ENCODE data around the gene EEF2KMT.
"Not testable (repeated sequence)": the region's sequence is repeated elsewhere in the genome, so short reads cannot be mapped to it uniquely, and the experiment has no call there.

EEF2KMT gene

DNA sequence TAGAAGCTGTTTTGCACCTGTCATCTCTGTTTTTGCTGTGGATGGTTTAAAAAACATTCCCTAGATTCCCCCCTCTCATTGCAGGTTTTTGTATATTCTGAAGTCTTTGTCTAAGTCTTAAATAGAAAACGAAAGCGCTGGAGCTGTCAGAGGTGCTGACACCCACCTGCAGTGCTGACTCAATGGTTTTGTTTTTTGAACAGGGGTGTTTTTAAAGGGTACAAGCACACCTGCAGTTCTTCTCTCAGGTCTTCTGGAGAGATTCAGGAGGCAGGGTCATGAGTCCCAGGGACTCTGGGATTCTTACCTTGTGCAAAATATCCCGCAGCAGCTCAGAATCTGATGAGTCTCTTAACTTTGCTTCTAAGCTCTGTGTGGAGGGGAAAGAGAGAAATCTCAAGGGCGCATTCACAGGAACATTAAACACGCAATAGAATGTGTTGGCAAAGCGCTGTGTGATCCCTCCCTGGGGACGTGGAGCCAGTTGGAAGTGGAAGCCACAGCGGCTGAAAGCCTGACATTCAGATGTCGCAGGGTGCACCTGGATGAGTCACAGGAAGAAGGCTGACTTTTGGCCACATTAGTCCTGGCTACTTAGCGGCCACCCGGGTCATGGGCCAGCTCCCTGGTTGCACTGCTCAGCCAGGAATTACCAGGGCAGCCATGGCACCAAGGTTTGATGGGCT is 2.3 kb downstream of the EEF2KMT start:
- DNase-seq (ENCODE audit: low read depth) = not testable (repeated sequence)

DNA sequence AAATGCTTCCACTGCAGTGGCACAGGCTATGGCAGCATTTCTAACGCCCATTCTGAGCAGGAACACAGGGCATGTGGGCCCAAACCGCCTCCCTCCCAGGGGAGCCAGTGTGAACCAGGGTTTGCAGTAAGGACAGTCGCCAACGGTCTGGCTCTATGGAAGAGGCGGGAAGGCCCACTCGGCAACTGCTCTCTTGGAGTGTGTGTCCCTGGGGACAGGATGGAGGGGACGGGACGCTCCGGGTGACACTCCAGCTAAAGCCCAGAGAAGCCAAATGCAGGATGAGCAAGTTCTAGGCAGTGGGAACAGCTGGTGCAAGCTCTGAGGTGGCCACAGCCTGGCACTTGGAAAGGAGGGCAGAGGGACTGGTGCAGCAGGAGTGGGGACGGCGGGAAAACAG is 3.8 kb downstream of the EEF2KMT start:
- not testable (repeated sequence) for DNase-seq (ENCODE audit: low read depth)

DNA sequence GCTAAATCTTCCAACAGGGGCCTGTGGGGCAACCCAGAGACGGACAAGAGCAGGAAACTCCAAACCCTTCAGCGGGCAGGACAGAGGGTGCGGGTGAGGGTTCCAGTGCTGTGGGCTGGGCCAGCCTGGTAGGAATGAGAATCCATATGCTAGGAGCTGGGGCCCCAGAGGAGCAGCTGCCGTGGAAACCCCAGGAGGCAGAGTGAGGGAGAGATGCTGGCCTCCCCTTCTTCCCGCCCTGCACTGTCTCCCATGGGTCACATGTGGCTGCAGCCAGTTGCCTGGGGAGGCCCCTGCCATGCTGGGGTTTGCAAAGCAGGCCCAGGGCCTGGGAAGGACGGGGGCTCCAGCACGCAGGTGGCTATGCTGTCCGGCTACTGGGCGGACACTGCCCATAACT is 4.5 kb downstream of the EEF2KMT start:
- not testable (repeated sequence) for DNase-seq (ENCODE audit: low read depth)

DNA sequence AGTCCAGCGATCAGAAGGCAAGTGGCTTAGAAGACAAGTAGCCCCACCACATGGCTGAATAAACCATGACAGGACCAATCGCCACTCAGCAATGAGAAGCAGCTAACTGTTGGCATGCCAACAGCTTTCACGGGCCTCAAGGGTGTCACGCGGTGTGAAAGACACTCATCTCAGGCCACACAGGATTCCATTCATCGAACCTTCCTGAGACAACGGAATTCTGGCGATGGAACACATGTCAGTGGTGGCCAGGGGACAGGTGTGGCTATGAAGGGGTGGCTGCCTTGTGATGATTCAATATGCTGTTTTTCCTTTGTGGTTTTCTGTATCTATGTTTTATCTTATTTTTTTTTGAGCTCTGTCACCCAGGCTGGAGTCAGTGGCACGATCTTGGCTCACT is 7.0 kb downstream of the EEF2KMT start:
- not testable (repeated sequence) for DNase-seq (ENCODE audit: low read depth)

DNA sequence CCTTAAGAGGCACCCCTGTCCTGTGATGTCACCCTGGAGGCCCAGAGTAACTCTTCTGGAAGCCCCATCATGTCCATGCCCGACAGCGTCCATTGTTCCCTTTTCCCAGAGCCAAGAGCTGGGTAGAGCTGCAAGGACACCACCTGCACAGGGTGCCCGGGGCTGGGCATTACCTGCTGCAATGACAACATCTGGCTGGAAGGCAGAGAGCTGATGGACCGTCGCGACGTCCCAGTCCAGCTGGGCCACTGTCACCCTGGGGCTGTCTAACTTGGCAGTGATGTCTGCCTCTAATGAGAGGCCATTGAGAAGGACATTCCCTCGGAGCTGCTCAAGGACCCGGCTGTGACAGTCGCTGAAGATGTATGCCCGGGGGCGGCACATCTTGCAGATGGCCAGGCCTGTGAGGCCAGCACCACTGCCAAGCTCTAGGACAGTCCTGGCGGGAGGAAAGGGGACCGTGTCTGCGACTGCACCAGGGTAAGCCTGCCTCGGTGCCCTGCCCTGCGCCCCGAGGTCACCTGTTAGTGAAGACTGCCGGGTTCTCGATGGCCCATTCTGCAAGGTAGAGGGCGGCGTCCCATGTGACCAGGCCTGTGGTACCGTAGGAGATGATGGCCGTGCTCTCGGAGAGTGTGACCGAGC is 7.6 kb downstream of the EEF2KMT start:
- not testable (repeated sequence) for DNase-seq (ENCODE audit: low read depth)

DNA sequence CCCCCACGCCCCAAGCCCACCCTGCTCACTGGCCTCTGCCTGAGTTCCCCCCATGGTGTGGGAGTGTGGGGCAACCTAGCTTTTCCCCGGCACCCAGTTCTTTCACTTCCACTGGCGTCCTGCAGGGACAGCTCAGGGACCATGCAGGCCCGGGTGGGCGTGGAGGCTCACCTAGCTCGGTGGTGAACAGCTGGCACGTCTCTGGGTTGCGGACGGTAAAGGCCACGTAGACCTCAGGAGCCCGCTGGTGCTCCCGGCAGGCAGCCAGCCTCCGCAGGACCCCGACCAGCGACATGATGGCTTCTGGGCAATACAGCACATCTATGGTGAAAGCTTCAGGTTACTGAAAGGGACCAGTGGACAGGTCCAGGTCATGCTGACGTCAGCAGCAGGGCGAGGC is 8.7 kb downstream of the EEF2KMT start:
- not testable (repeated sequence) for DNase-seq (ENCODE audit: low read depth)

DNA sequence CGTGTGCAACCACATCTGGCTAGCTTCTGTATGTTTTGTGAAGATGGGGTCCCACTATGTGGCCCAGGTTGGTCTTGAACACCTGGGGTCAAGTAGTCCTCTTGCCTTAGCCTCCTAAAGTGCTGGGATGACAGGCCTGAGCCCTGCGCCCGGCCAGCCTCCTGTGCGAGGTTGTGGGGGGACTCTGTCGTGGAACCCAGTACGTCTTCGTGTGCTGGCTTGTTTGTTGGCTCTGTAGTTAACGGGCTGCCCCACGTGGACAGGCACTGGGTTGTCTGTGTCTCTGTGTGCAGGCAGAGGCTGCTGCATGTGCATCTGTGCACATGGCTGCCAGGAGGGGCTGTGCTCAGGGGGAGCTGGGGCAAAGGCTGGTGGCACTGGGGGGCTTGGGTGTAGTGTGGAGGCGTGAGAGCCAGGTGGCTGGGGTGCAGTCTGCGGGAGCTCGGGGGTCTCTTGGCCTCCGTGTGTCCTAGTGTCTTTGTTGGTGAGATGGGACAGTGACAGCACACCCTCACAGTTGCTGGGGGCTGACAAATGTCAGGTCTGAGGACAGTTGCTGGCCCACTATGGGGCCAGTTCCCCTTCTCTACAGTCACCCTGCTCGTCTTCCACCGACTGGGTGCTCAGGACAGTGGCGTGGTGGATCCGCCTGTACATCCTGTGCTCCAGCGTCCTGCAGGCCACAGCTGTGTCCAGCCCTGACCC is 9.4 kb downstream of the EEF2KMT start:
- not testable (repeated sequence) for DNase-seq (ENCODE audit: low read depth)

DNA sequence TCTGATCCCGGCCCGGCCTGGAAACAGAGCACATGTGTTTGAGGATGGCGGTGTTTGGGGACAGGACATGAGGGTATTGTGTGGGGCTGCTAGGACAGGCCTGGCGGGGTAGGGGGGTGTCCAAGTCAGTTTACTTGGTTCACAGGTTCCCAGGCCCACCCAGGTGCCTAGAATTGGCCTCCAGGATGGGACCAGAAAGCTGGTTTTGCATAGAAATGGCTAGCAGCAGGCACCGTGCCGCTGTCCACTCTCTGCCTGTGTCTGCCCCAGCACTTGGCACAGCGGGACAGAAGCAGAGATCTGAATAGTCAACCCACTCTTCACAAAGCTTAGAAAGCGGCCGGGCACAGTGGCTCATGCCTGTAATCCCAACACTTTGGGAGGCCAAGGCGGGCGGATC is 11.9 kb downstream of the EEF2KMT start:
- not testable (repeated sequence) for DNase-seq (ENCODE audit: low read depth)

DNA sequence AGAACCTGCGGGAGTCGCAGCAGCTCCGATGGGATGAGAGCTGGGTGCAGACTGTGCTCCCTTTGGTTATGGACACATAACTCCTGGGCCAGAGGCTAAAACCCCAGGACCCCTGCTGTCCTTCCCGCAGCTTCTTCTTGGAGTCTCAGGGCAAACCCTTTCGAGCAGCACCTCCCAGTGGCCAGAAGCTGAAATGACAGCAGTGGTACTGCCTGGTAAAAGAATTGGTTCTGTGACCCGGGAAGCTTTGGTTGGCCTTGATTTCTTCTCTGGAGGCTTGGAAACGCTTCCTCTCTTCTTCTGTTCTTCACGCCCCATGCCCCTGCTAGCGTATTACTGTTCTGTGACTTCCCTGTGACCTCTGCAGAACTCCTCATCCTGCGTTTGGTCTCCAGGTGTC is 12.8 kb downstream of the EEF2KMT start:
- DNase-seq (ENCODE audit: low read depth) = not testable (repeated sequence)

DNA sequence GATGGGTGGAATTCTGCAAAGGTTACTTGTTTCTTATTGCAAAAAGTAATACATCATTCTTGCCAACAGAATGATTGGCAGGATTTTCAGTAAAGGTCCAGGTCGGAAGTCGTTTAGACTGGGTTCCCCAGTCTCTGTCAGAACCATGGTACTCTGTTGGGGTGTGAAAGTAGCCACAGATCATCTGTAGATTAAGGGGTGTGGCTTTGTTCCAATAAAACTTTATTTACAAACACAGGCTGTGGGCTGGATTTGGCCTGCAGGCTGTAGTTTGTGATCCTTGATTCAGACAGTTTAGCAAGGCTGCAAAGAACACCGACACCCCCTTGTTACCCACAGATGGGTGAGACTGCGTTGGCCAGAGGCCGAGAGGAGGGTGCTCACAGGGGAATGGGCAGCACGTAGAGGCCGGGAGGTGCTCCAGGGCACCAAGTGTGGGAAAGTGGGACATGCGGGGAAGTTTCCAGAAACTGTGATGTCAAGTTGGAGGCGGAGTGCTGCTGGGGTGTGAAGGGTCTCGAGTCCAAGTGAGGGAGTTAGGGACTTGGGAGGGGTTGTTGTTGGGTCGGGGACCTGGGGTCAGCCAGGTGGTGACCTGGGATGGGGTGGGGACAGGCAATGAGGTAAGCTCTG is 13.4 kb downstream of the EEF2KMT start:
- DNase-seq (ENCODE audit: low read depth) = not testable (repeated sequence)

DNA sequence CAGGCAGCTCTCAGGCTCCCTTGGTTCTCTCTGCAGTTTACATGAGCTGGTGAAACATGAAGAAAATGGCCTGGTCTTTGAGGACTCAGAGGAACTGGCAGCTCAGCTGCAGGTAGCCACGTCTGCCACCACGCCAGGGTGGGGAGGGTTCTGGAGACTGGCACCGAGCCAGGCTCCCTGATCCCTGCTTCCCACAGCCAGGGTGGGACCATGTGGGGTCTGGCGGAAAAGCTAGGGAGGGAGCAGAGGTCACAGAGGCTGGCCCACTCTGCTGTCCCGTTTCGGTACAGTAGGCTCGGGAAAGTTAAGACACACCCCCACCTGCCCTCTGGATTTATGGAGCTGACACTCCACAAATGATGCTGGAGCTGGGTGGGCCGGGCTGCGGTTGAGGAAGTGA is 13.9 kb downstream of the EEF2KMT start:
- not testable (repeated sequence) for DNase-seq (ENCODE audit: low read depth)

DNA sequence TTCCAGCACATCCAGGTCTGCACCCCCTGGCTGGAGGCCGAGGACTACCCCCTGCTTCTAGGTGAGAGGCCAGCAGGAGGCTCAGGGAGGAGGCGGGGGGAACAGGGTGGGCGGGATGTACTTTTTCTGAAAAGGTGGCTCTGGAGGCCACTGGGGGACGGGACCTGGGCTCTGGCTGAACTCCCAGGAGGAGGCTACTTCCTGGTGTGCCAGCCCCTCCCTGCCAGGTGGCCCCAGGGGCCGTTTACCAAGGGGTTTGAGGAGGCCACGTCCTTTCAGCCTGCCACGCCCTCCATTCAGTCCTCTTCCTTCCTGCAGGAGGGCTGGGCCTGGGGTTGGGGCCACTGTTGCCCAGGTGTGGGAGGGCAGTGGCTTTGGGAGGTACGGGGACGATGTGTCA is 16.6 kb downstream of the EEF2KMT start:
- not testable (repeated sequence) for DNase-seq (ENCODE audit: low read depth)

DNA sequence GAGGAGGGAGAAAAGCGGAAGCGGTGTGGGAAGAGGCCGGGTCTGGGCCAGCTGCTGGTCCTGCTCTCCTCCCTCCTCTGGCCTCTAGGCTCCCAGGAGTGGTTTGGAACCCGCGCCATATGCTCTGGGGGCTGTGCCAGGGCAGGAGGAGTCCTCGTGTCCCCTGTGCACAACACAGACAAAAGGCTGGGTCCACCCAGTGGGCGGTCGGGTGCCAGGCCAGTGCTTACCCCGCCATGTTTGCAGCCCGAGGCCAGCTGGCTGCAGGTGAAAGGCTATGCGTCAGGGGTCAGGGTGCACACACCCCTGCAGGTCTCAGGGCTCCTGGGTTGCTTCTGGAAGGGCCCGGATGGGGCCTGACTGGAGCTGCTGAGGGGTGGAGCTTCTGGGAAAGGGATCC is 17.1 kb downstream of the EEF2KMT start:
- DNase-seq (ENCODE audit: low read depth) = not testable (repeated sequence)

DNA sequence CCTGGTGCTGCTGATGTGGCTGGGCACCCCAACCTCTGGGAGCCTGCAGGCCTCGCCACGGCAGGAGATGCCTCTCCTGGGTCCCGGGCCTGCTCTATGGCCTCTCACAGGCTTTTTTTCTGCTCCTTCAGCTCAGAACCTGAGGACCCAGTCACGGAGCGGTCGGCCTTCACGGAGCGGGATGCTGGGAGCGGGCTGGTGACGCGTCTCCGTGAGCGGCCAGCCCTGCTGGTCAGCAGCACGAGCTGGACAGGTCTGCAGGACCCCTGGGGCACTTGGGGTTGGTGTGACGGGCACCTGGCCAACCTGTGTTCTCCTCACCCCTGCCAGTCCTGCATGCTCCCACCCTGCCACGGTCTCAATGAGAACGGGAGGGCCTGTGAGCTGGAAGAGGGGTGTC is 19.0 kb downstream of the EEF2KMT start:
- no peak for DNase-seq (ENCODE audit: low read depth)

DNA sequence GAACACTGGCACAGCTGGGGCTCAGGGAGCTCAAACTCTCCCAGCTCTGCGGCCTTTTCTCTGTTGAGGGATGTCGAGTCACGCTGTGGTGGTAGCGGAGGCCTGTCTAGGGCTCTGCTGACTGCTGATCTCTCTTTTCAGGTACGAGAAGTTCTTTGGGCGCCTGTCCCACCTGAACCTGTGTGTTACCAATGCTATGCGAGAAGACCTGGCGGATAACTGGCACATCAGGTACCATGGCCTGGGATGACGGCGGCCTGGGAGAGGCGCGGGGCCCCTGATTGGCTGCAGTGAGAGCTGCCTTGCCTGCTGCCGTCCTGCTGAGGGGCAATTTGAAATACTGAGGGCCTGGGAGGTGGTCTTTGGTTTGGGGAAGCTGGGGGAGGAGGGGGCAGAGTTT is 20.3 kb downstream of the EEF2KMT start:
- no peak for DNase-seq (ENCODE audit: low read depth)

DNA sequence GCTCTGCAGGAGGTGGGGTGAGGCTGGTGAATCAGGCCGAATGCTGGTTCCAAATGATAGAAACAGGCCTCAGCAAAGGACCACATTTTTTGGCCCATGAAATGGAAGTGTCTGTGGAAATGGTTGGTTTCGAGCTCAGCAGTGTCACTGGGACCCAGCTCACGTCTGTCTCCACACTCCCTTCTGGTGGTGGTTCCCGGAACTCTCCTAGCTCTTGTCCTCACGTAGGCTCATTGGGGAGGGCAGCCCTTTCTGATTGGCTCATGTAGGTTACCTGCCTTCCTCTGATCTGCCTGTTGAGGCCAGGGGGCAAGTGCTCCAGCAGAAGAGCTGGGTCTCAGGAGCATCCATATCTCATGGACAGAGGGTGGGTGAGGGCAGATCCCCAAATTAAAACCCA is 22.0 kb downstream of the EEF2KMT start:
- DNase-seq (ENCODE audit: low read depth) = no peak

DNA sequence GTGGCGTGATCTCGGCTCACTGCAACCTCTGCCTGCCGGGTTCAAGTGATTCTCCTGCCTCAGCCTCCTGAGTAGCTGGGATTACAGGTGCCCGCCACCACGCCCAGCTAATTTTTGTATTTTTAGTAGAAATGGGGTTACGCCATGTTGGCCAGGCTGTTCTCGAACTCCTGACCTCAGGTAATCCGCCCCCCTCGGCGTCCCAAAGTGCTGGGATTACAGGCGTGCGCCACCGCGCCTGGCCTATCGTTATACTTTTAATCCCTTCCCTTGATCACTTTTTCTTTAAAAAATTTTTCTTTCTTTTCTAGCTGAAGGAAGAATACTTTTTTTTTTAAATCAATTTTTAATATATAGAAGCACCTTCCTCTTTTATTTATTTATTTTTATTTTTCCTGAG is 23.8 kb downstream of the EEF2KMT start:
- DNase-seq (ENCODE audit: low read depth) = not testable (repeated sequence)

DNA sequence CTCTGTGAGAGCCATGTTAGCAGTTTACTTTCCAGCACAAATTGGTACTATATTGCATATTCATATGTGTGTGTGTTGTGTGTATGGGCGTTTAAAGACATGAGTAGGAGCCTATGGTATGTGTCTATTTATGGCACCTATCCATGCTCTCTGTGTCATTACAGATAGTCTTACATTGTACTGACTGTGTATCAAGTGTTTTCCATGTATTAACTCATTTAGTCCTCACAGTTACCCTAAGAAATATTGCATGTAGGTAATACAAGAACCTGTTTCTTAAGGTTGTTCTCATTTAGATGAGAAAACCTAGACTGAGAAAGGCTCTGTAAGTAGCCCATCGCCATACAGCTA is 24.3 kb downstream of the EEF2KMT start:
- no peak for DNase-seq (ENCODE audit: low read depth)

DNA sequence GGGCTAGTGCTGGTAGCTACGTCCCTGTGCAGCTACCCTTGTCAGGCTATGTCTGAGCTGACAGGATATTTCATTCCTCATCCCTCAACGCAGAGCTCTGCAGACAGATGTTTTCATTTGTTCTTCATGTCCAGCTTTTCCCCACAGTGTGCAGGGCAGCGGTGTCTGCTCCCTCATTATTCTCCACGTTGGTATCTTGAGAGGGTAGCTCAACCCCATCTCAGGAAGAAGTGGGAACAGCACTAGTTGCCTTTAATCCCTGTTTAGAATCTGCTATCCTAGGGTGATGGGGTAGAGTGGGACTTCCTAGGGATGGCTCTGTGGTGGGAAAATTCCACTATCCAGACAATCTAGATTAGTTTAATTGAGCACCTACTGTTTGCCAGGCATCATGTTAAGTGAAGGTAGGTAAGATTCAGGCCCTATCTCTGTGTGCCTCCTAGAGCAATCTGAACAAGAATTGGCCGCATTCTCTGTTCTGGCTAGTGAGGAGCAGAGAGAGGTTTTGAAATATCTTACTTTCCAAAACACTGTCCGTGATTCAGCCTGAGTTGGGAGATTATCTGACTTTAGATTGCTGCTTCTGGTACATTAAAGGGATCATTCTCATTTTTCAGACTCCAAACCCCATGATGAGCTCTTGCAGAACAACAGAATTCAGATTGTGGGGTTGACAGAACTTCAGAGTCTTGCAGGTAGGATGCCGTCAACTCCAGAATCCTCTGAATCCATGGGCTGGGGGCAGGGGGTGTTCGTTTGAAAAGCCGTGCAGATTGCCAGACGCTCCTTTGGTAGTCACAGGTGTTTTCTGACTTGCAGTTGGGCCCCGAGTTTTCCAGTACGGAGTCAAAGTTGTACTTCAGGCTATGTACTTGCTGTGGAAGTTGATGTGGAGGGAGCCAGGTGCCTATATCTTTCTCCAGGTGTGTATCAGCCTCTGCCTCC is 25.0 kb downstream of the EEF2KMT start:
- DNase-seq (ENCODE audit: low read depth) = no peak

DNA sequence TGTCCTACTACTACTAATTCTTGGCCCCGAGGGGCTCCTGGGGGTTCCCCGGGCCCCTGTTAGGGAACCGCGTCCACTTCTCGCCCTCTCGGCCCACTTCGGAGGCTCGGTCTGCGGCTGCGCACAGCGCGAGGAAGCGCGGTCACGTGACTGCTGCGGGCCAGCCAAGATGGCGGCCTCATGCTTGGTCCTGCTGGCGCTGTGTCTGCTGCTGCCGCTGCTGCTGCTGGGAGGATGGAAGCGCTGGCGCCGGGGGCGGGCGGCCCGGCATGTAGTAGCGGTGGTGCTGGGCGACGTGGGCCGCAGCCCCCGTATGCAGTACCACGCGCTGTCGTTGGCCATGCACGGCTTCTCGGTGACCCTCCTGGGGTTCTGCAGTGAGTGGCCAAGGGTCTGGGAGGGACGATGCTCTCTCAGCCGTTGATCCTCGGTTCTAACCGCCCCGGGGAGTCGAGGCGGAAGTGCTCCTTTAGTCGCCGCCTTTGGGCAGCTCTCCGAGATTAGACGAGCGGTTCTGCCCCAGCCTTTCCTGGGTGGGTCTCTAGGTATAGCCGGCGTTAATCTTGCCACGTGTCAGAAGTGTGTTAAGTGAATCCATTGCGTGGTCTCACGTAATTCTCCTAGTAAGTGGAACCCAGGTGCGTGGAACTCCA is 25.8 kb downstream of the EEF2KMT start, which contains the start of gene ALG1:
Gene ALG1 (plus strand): TSS at position 163 of the 653 bp plus-strand sequence. CDS start 7 bp downstream, at position 170.
- DNase-seq (ENCODE audit: low read depth) = peak; percentile 62

DNA sequence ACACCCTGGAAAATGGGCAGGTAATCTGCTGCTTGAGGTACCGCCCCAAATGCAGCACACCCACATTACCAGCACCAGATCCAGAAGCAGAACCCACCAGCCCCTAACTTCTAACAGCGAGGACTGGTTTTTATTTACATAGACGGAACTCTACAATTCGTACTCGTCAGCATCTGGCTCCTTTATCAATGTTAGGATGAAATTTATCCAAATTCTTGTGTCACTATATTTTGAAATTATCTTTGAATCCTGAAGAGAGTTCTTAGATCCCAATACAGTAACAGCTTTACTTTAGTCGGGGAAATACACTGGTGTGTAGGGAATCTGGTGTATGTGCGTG is 26.3 kb downstream of the EEF2KMT start:
- no peak for DNase-seq (ENCODE audit: low read depth)
